ENCODE measurements around the gene PDE1A. TPM values are rescaled to one million over a fixed set of nuclear protein-coding genes. Genes with fewer than 3 reads are reported as not detected.

PDE1A gene
- total and polyA plus RNA-seq, 2 of the 4 experiments (the other 2 are of a cell fraction) = 0.24 to 0.90 TPM

DNA sequence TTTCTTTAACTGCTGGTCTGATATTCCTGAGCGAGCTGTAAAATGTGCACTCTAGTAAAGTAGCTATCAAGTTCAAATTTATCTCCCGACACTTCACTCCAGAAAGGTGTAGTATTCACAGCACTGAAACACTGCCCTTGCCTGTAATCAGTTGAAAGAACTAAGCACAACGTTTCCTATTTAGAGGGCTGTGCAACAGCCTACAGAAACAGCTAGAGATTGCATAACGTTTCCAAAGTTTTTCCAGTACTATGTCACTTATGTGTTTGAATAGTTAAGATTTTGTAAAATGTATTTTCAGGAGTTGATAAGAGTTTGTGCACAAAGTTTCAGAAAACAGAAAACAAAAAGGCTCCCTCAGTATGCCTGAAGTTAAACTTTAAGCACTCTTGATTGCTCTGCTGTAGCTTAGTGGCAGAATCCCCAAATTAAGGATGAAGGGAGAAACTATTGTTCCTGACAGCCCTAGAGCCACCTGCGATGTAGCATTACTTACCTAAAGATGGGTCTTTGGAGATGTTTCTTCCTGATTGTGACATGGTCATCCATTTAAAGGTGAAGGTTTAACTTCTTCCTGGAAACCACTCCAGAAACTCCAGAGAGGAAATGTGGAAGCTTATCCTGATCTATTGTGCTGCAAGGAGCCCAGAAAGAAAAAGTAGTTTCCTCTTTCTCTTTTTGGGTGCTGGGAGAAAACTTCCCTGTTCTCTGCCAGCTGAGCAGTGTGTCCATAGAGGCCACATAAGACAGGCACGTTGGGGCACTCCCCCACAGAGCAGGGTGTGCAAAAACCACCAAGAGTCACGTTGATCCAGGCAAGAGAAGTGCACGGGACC is 536 bp downstream of the PDE1A start:
- Histone ChIP-seq H2BK5ac (ENCODE audit: low read depth, low read length, poor library complexity, severe bottlenecking) (no peak overlapping the region), H3K56ac (ENCODE audit: extremely low read depth, insufficient read depth, low read length) (0 out of 2 replicates have a peak overlapping the region, but pooled peaks have one; percentile 19), H3K27me3 (ENCODE audit: control insufficient read depth, insufficient read depth, low read length) (no peaks in the 10 kb centered on the region), H2BK20ac (ENCODE audit: low read depth, low read length) (no peak overlapping the region), H3K4me2 (ENCODE audit: low read depth, low read length) (peak overlapping the region; percentile 84), H2AK9ac (replicated peaks; ENCODE audit: low read depth, low read length, poor library complexity) (no peak overlapping the region), H3K36me3 (ENCODE audit: control insufficient read depth, insufficient read depth, low read length) (no peaks in the 10 kb centered on the region), H3K23ac (ENCODE audit: low read depth, low read length) (no peak overlapping the region), H2BK120ac (ENCODE audit: low read depth, low read length) (no peak overlapping the region; the same call in 1 of the 2 replicates), H4K8ac (ENCODE audit: low read depth in 2 of 2, low read length in 2 of 2) (peak overlapping the region in 1 of 2 experiments; percentile 39; a peak in 2 of 4 replicates), H3K9ac (ENCODE audit: low read depth, low read length) (peak overlapping the region; percentile 7; the same call in 1 of the 2 replicates), H4K5ac (ENCODE audit: low read depth, low read length) (peak overlapping the region; percentile 86), H3K18ac (ENCODE audit: low read depth, low read length) (peak overlapping the region; percentile 95), H4K20me1 (ENCODE audit: insufficient read depth, low read length) (no peaks in the 10 kb centered on the region), H3K79me1 (ENCODE audit: low read depth in 1 of 2, low read length in 2 of 2) (no peaks in the 10 kb centered on the region), H3K4me3 (ENCODE audit: insufficient read depth, low read depth, low read length) (peak overlapping the region; percentile 20; the same call in 1 of the 2 replicates), H2AK5ac (ENCODE audit: low read depth, low read length) (no peak overlapping the region), H4K91ac (ENCODE audit: insufficient read depth, low read depth, low read length) (no peak overlapping the region), H2BK15ac (ENCODE audit: low read depth, low read length) (no peak overlapping the region), H3K9me3 (ENCODE audit: control insufficient read depth, insufficient read depth, low read length) (no peaks in the 10 kb centered on the region), H3K4ac (ENCODE audit: low read depth, low read length) (no peak overlapping the region; the same call in 1 of the 2 replicates), H3K9me1 (ENCODE audit: insufficient read depth, low read length) (no peaks in the 10 kb centered on the region), H3K4me1 (ENCODE audit: control insufficient read depth, insufficient read depth, low read length) (peaks cover 6% of the 10 kb centered on the region; the same call in 1 of the 2 replicates), H3K14ac (replicated peaks; ENCODE audit: low read depth, low read length) (no peak overlapping the region), H2AFZ (replicated peaks; ENCODE audit: low read length, poor library complexity) (peak overlapping the region; percentile 62), H3K27ac (ENCODE audit: insufficient read depth, low read length) (peak overlapping the region; percentile 61; the same call in 1 of the 2 replicates)
- no CpG with 5 or more reads among the region's 8 CpGs for WGBS, 2 experiments (ENCODE audit: extremely low coverage in 2 of 2, insufficient read length in 1 of 2)
- dilution Hi-C loops (cut with HindIII; ENCODE audit: low sequenced_read_pairs, unreplicated experiment) = no loop called here
- ChIA-PET CTCF (interaction anchor here (0.9 to 1.1 kb wide), 3 partner anchors 9 to 184 kb away, joined by 3 read pairs; no protein-coding TSS in a partner anchor), POLR2A (ENCODE audit: unreplicated experiment) (no interaction called here)
- peak; percentile 57 for DNase-seq
- no TSS peak for BruUV-seq (replicated peaks)
- peak; percentile 86 for TF ChIP-seq CEBPB (IDR thresholded peaks at IDR 0.05; ENCODE audit: low read depth, low read length)
- TF ChIP-seq NFE2L2 (IDR thresholded peaks at IDR 0.05; ENCODE audit: low read depth, low read length) = no peak
- intact Hi-C loops (cut with micrococcal nuclease) = loop anchor here (5.0 to 10.0 kb wide), 3 partner anchors 109 to 231 kb away; no protein-coding TSS in a partner anchor
- in situ Hi-C loops (cut with MboI; ENCODE audit: low sequenced_read_pairs) = no loop called here
- peak; percentile 85 for ATAC-seq (ENCODE audit: low read depth)
